ENCODE measurements around the gene RAB14.

The RAB14 gene

DNA sequence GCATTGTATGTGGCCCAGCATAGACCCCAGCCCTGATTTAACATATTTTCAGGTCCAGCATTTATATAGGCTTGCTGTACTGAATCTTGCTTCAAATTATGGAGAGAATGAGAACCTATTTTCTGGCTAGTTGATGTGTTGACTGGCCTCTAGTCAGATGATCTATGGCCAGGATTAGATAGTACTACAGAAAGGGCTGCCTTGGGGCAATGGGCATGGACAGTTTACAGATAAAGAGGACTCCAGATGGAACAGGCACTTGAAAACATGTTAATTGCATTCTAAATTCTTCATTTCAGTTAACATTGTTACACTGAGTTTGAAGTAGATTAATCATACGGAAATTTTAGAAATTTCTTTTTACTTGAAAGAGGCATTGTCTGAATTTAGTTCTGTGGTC is 61.5 kb downstream of the RAB14 start:
- H3K4me1 ChIP-seq (ENCODE audit: low read depth, poor library complexity, severe bottlenecking), result no peaks in the 10 kb centered on the region
- H3K36me3 ChIP-seq (ENCODE audit: insufficient read depth), result peaks cover 9% of the 10 kb centered on the region; the same call in 1 of the 2 replicates
- no peak overlapping the region for H3K9ac ChIP-seq
- H3K4me2 ChIP-seq, result no peak overlapping the region
- no peak overlapping the region for H2AFZ ChIP-seq (ENCODE audit: low read depth)
- H3K79me2 ChIP-seq (ENCODE audit: insufficient read depth, low read depth), result no peaks in the 10 kb centered on the region
- H3K27me3 ChIP-seq (ENCODE audit: insufficient read depth, low read depth), result no peaks in the 10 kb centered on the region
- no peak for TF ChIP-seq CTCF (conservative IDR thresholded peaks at IDR 0.05; ENCODE audit: low read depth, low read length)
- H3K27ac ChIP-seq, result no peak overlapping the region
- H4K20me1 ChIP-seq (ENCODE audit: insufficient read depth), result no peaks in the 10 kb centered on the region
- H3K4me3 ChIP-seq (IDR thresholded peaks at IDR 0.05; ENCODE audit: insufficient read depth, low read depth, low read length), result no peak overlapping the region

DNA sequence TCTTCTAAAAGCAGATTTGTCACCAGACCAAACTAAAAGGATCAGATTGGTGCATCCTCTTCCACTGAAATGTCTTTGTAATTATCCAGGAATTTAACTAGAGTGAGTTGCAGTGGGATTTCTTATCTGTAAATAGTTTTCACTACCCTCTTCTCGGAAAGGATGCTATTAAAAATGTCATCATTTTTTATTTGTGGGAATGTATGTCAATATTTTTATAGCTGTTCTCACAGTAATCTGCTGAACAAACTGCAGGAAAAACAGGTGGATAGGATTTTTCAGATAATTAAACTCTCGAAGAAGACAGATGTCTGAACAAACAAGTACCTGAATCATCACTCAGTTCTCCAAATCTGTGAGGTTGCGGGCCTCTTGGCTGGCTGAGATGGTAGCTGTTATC is 62.7 kb downstream of the RAB14 start:
- H3K27me3 ChIP-seq (ENCODE audit: insufficient read depth, low read depth), result no peaks in the 10 kb centered on the region
- no peak overlapping the region for H2AFZ ChIP-seq (ENCODE audit: low read depth)
- peaks cover 5% of the 10 kb centered on the region; the same call in 1 of the 2 replicates for H3K36me3 ChIP-seq (ENCODE audit: insufficient read depth)
- H3K27ac ChIP-seq, result no peak overlapping the region
- no peak for TF ChIP-seq CTCF (conservative IDR thresholded peaks at IDR 0.05; ENCODE audit: low read depth, low read length)
- H4K20me1 ChIP-seq (ENCODE audit: insufficient read depth), result no peaks in the 10 kb centered on the region
- no peaks in the 10 kb centered on the region for H3K4me1 ChIP-seq (ENCODE audit: low read depth, poor library complexity, severe bottlenecking)
- H3K79me2 ChIP-seq (ENCODE audit: insufficient read depth, low read depth), result no peaks in the 10 kb centered on the region
- H3K9ac ChIP-seq, result no peak overlapping the region
- no peak overlapping the region for H3K4me3 ChIP-seq (IDR thresholded peaks at IDR 0.05; ENCODE audit: insufficient read depth, low read depth, low read length)
- H3K4me2 ChIP-seq, result no peak overlapping the region

- H3K9ac ChIP-seq, result no peak overlapping the region
- no peaks in the 10 kb centered on the region for H3K27me3 ChIP-seq (ENCODE audit: insufficient read depth, low read depth)
- H3K36me3 ChIP-seq (ENCODE audit: insufficient read depth), result peaks cover 4% of the 10 kb centered on the region; the same call in 1 of the 2 replicates
- no peak overlapping the region for H3K4me3 ChIP-seq (IDR thresholded peaks at IDR 0.05; ENCODE audit: insufficient read depth, low read depth, low read length)
- no peaks in the 10 kb centered on the region for H4K20me1 ChIP-seq (ENCODE audit: insufficient read depth)
- H3K4me1 ChIP-seq (ENCODE audit: low read depth, poor library complexity, severe bottlenecking), result no peaks in the 10 kb centered on the region
- H3K79me2 ChIP-seq (ENCODE audit: insufficient read depth, low read depth), result no peaks in the 10 kb centered on the region
- no peak overlapping the region for H3K27ac ChIP-seq
- no peak overlapping the region for H3K4me2 ChIP-seq
- TF ChIP-seq CTCF (conservative IDR thresholded peaks at IDR 0.05; ENCODE audit: low read depth, low read length), result no peak
- no peak overlapping the region for H2AFZ ChIP-seq (ENCODE audit: low read depth)
These were observed 63.1 kb downstream of the RAB14 start for GRCh38 chr9:121138561-121138960.

DNA sequence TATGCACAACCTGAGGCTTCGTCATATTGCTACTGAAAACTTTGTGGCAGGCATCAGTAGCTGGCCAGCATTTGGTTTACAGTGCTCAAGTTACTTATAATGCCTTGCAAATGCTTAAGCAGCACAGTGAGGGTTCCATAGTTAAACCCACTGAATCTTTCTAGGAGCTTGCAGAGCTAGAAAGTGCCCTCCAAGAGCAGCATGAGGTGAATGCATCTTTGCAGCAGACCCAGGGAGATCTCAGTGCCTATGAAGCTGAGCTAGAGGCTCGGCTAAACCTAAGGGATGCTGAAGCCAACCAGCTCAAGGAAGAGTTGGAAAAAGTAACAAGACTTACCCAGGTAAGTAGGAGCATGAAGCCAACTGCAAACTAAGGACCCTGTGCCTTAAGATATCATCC is 66.0 kb downstream of the RAB14 start:
- H3K27ac ChIP-seq, result no peak overlapping the region
- no peaks in the 10 kb centered on the region for H3K36me3 ChIP-seq (ENCODE audit: insufficient read depth)
- no peaks in the 10 kb centered on the region for H3K79me2 ChIP-seq (ENCODE audit: insufficient read depth, low read depth)
- H3K27me3 ChIP-seq (ENCODE audit: insufficient read depth, low read depth), result no peaks in the 10 kb centered on the region
- no peak overlapping the region for H3K4me3 ChIP-seq (IDR thresholded peaks at IDR 0.05; ENCODE audit: insufficient read depth, low read depth, low read length)
- no peaks in the 10 kb centered on the region for H4K20me1 ChIP-seq (ENCODE audit: insufficient read depth)
- H3K9ac ChIP-seq, result no peak overlapping the region
- no peak for TF ChIP-seq CTCF (conservative IDR thresholded peaks at IDR 0.05; ENCODE audit: low read depth, low read length)
- H3K4me2 ChIP-seq, result no peak overlapping the region
- no peak overlapping the region for H2AFZ ChIP-seq (ENCODE audit: low read depth)
- H3K4me1 ChIP-seq (ENCODE audit: low read depth, poor library complexity, severe bottlenecking), result no peaks in the 10 kb centered on the region
